Cardiac muscle cell (in vitro differentiated cells and primary cell): Measurements from ENCODE around the gene NEDD4L. TPM values are rescaled to one million over a fixed set of nuclear protein-coding genes. Genes with fewer than 3 reads are reported as not detected.

Experiments
- DNase-seq, 2 donors: peaks; one replicate each; pipeline versions ENCODE4 v3.0.0 to v3.0.0-alpha.2; 2010 to 2017; ENCODE audit warnings: low read depth in 1 of 2, low spot score in 1 of 2
- H3K27ac ChIP-seq: fragments of 200-600 bp; sonication (generic); 2 replicates; pipeline ENCODE4 v1.5.1; 2016
- H3K27me3 ChIP-seq: fragments of 200-600 bp; sonication (generic); 2 replicates; pipeline ENCODE4 v1.6.0; 2016; ENCODE audit warnings: control low read depth
- H3K36me3 ChIP-seq: fragments of 200-600 bp; sonication (generic); 2 replicates; pipeline ENCODE4 v1.5.1; 2016; ENCODE audit warnings: control low read depth
- H3K4me1 ChIP-seq: fragments of 200-600 bp; sonication (generic); 2 replicates; pipeline ENCODE4 v1.8.1; 2017; ENCODE audit warnings: low read depth, mild to moderate bottlenecking, mixed run types
- H3K4me3 ChIP-seq: fragments of 200-600 bp; sonication (generic); 2 replicates; pipeline ENCODE4 v1.5.1; 2016; ENCODE audit warnings: mild to moderate bottlenecking
- H3K9me3 ChIP-seq: fragments of 200-600 bp; sonication (generic); 2 replicates; pipeline ENCODE4 v1.5.1; 2017; ENCODE audit warnings: low read depth, mild to moderate bottlenecking, control low read depth
- polyA plus RNA-seq: library from polyadenylated mRNA; unstranded; fragments of >200 nt; fragmentation: Nextera tagmentation; extraction: Ambion mirVana; gene quantifications from 2 replicates; pipeline ENCODE4 v1.2.1, GENCODE V29; 2016
- total RNA-seq: library from RNA; depleted of rRNA; stranded (reverse); fragments of >200 nt; gene quantifications from 2 replicates; pipeline ENCODE4 v1.2.3, GENCODE V29; 2016
- TF ChIP-seq, protein P1 (sequence below): IDR thresholded peaks from 2 replicates; pipeline ENCODE4 v1.5.1; 2012; ENCODE audit warnings: low read depth, mild to moderate bottlenecking, low read length

Gene NEDD4L
- total and polyA plus RNA-seq, 2 experiments from 2014 or later = 30.8 to 40.5 TPM

DNA sequence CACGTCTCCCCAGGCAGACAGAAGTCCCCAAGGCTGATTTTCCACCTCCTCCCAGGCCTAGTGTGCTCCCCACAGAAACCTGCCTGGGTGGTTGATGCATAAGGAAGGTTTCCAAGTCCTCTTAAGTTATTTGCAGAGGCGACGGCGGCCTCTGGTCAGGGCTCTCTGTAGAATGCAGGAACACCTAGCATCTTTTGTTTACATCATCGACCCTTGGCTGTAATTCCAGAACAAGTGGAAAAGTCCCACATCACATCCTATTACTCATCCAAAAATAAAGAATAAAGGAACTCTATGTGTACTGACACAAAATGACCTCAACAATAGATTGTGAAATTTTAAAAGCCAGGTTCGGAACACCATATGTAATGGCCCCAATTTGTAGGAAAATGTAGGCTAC is 373.7 kb downstream of the NEDD4L start:
- TF ChIP-seq, protein P1, sequence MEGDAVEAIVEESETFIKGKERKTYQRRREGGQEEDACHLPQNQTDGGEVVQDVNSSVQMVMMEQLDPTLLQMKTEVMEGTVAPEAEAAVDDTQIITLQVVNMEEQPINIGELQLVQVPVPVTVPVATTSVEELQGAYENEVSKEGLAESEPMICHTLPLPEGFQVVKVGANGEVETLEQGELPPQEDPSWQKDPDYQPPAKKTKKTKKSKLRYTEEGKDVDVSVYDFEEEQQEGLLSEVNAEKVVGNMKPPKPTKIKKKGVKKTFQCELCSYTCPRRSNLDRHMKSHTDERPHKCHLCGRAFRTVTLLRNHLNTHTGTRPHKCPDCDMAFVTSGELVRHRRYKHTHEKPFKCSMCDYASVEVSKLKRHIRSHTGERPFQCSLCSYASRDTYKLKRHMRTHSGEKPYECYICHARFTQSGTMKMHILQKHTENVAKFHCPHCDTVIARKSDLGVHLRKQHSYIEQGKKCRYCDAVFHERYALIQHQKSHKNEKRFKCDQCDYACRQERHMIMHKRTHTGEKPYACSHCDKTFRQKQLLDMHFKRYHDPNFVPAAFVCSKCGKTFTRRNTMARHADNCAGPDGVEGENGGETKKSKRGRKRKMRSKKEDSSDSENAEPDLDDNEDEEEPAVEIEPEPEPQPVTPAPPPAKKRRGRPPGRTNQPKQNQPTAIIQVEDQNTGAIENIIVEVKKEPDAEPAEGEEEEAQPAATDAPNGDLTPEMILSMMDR = no peak
- DNase-seq = peak in 1 of 2 donors; percentile 77
- no peaks in the 10 kb centered on the region for H3K9me3 ChIP-seq
- H3K4me1 ChIP-seq = peaks cover 7% of the 10 kb centered on the region
- no peaks in the 10 kb centered on the region for H3K27me3 ChIP-seq
- H3K4me3 ChIP-seq = no peak overlapping the region
- H3K27ac ChIP-seq = no peak overlapping the region
- H3K36me3 ChIP-seq = no peaks in the 10 kb centered on the region

DNA sequence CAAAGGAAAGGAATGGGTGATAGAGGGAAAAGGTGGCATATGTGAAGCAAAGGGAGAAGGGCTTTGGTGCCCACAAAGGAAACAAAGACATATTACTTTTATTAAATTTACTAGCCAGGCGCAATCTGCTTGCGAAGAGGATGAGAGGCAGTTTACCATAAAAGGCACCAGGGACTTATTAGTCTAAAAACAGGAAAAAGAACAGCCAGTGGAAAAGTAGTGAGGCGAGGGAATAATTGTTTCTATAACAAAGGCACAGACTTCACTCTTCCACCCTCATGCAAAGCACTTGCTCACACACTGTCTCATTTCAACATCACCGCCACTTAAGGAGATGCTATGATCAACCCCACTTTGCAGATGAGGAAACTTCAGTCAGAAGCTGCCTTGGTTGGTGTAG is 374.3 kb downstream of the NEDD4L start:
- no peak for DNase-seq
- TF ChIP-seq, protein P1 = no peak
- Histone ChIP-seq H3K27ac (no peak overlapping the region), H3K4me1 (peaks cover 7% of the 10 kb centered on the region), H3K36me3 (no peaks in the 10 kb centered on the region), H3K9me3 (no peaks in the 10 kb centered on the region), H3K27me3 (no peaks in the 10 kb centered on the region), H3K4me3 (no peak overlapping the region)

DNA sequence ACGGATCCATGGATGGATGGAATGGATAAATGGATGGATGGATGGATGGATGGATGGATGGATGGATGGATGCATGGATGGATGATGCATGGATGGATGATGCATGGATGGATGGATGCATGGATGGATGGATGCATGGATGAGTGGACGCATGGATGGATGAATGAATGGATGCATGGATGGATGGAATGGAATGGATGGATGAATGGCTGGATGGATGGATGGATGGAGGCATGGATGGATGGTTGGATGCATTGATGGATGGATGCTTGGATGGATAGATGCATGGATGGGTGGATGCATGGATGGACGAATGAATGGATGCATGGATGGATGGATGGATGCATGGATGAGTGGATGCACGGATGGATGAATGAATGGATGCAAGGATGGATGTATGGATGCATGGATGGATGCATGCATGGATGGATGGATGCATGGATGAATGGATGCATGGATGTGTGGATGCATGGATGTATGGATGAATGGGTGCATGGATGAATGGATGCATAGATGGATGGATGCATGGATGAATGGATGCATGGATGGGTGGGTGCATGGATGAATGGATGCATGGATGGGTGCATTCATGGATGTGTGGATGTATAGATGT is 375.7 kb downstream of the NEDD4L start:
- Histone ChIP-seq H3K4me1 (peaks cover 7% of the 10 kb centered on the region), H3K4me3 (no peak overlapping the region), H3K27ac (no peak overlapping the region), H3K9me3 (no peaks in the 10 kb centered on the region), H3K36me3 (no peaks in the 10 kb centered on the region), H3K27me3 (no peaks in the 10 kb centered on the region)
- TF ChIP-seq, protein P1 = no peak
- DNase-seq = no peak

DNA sequence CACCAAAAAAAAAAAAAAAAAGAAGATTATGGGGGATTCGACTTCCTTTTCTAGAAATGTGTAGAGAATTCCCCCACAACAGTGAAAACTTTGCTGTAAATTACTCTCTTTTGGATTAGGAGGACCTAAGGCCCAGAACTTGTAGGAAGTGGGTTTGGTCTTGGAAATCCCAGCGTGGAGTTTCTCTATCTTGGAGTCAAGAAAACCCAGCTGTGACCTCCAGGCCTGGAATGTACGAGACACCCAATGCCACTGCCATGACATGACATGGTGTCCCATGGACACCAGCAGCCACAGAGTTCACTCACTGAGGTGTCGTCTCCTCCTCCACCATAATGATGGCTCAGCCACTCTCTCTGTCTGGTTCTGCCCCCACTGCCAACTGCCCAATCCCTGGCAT is 382.6 kb downstream of the NEDD4L start:
- no peaks in the 10 kb centered on the region for H3K27me3 ChIP-seq
- peaks cover 7% of the 10 kb centered on the region for H3K4me1 ChIP-seq
- H3K4me3 ChIP-seq = no peak overlapping the region
- no peaks in the 10 kb centered on the region for H3K36me3 ChIP-seq
- H3K9me3 ChIP-seq = no peaks in the 10 kb centered on the region
- no peak for DNase-seq
- H3K27ac ChIP-seq = no peak overlapping the region
- TF ChIP-seq, protein P1 = no peak

DNA sequence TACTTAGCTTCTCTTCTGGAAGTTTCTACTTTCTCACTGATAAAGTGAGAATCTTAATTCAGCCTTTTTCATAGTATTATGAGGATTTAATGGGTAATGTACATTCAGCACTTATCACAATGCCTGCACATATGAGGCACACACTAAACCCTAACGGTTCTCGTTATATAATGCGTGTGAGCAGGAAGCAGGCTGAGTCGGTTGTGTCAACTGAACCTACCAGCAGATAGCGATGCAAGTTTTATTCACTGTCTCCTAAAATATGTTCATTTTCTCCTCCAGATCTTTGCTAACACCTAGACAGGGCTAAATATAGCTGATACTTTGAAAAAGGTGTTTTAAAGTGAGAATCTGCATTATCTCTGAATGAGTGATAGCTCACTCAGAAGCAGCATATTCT is 383.3 kb downstream of the NEDD4L start:
- Histone ChIP-seq H3K9me3 (no peaks in the 10 kb centered on the region), H3K4me1 (peaks cover 7% of the 10 kb centered on the region), H3K36me3 (no peaks in the 10 kb centered on the region), H3K27me3 (no peaks in the 10 kb centered on the region), H3K27ac (no peak overlapping the region), H3K4me3 (no peak overlapping the region)
- no peak for DNase-seq
- TF ChIP-seq, protein P1 = no peak

DNA sequence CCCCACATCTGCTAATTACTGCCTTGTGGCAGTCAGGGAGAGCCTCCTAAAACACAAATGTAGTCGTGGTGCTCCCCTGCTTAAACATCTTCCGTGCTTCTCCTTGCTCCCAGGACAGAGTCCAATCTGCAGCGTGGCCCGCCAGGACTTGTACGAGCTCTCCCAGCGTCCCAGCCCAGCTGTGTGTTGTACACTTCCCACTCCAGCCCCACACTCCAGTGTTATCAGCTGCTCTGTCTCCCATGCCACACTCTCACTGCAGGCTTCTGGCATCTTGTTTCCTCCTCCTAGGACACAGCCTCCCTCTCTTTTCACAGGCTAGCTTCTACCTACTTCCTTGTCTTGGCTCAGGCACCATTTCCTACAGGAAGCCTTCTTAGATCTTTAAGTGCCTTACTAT is 385.4 kb downstream of the NEDD4L start:
- peak; percentile 26 to 61 for DNase-seq
- H3K4me3 ChIP-seq = no peak overlapping the region
- H3K9me3 ChIP-seq = no peaks in the 10 kb centered on the region
- H3K36me3 ChIP-seq = no peaks in the 10 kb centered on the region
- H3K27ac ChIP-seq = peak overlapping the region; percentile 21
- TF ChIP-seq, protein P1 = no peak
- peaks cover 7% of the 10 kb centered on the region for H3K4me1 ChIP-seq
- H3K27me3 ChIP-seq = no peaks in the 10 kb centered on the region
